PFSK-1 (cell line): ENCODE data around the gene SSUH2.

Source experiments
- POLR2AphosphoS5 ChIP-seq: IDR thresholded peaks from 2 replicates; pipeline ENCODE4 v1.6.1; 2012; ENCODE audit warnings: low read depth, mild to moderate bottlenecking, control low read depth, low read length, moderate library complexity
- TAF1 ChIP-seq: IDR thresholded peaks from 2 replicates; pipeline ENCODE4 v1.6.1; 2012; ENCODE audit warnings: low read length, control low read depth, borderline replicate concordance; ENCODE audit not compliant: insufficient read depth
- TF ChIP-seq, protein P1 (sequence below), 2 experiments: IDR thresholded peaks; 2 replicates each; pipeline versions ENCODE4 v1.6.1 to v1.8.0; 2011 to 2012; ENCODE audit warnings: low read depth in 2 of 2, low read length in 2 of 2, control low read depth in 1 of 2, inconsistent platforms in 1 of 2, mild to moderate bottlenecking in 1 of 2, moderate library complexity in 1 of 2; ENCODE audit not compliant: insufficient read depth in 1 of 2

- no peak for TF ChIP-seq POLR2AphosphoS5
- no peak for TF ChIP-seq TAF1
- TF ChIP-seq, protein P1, sequence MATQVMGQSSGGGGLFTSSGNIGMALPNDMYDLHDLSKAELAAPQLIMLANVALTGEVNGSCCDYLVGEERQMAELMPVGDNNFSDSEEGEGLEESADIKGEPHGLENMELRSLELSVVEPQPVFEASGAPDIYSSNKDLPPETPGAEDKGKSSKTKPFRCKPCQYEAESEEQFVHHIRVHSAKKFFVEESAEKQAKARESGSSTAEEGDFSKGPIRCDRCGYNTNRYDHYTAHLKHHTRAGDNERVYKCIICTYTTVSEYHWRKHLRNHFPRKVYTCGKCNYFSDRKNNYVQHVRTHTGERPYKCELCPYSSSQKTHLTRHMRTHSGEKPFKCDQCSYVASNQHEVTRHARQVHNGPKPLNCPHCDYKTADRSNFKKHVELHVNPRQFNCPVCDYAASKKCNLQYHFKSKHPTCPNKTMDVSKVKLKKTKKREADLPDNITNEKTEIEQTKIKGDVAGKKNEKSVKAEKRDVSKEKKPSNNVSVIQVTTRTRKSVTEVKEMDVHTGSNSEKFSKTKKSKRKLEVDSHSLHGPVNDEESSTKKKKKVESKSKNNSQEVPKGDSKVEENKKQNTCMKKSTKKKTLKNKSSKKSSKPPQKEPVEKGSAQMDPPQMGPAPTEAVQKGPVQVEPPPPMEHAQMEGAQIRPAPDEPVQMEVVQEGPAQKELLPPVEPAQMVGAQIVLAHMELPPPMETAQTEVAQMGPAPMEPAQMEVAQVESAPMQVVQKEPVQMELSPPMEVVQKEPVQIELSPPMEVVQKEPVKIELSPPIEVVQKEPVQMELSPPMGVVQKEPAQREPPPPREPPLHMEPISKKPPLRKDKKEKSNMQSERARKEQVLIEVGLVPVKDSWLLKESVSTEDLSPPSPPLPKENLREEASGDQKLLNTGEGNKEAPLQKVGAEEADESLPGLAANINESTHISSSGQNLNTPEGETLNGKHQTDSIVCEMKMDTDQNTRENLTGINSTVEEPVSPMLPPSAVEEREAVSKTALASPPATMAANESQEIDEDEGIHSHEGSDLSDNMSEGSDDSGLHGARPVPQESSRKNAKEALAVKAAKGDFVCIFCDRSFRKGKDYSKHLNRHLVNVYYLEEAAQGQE (IDR thresholded peaks at IDR 0.05; ENCODE audit: insufficient read depth in 1 of 2, low read depth in 2 of 2, low read length in 2 of 2): no peak
Measured at GRCh38 chr3:8656240-8656639, 11.6 kb upstream of the SSUH2 start.
